GM12878 (cell line): ENCODE results near the gene ENPP4. TPM values are rescaled to one million over a fixed set of nuclear protein-coding genes. Genes with fewer than 3 reads are reported as not detected.

Source experiments
- CEBPZ ChIP-seq: fragments of 150-350 bp; IDR thresholded peaks from 2 replicates; pipeline ENCODE4 v1.6.1; 2016; ENCODE audit warnings: low read depth, low read length
- polyA plus RNA-seq, 11 experiments: library from polyadenylated mRNA; depleted of rRNA in 4 of 11; unstranded in 6 of 11; stranded (reverse) in 5 of 11; fragments of >200 nt; fragmentation: Nextera tagmentation in 4 of 11; fragmentation: Illumina TruSeq in 1 of 11; extraction: Ambion mirVana in 4 of 11; extraction: Trizol in 1 of 11; gene quantifications; 1 replicate in 1 of 11; 2 replicates in 10 of 11; pipeline versions ENCODE4 v1.2.1 to v1.2.3, GENCODE V29; 2011 to 2016; ENCODE audit warnings: inconsistent platforms in 2 of 11, missing spikeins in 2 of 11, low read depth in 1 of 11
- total RNA-seq, 4 experiments: library from RNA; depleted of rRNA in 3 of 4; stranded (reverse); fragments of >200 nt in 3 of 4; fragmentation: Illumina TruSeq in 1 of 4; extraction: Trizol in 1 of 4; gene quantifications; 2 replicates each; pipeline versions ENCODE4 v1.2.1 to v1.2.3, GENCODE V29; 2013 to 2021

Gene ENPP4
- total and polyA plus RNA-seq, 10 of the 15 experiments (the other 5 are each of a cell fraction or from before 2014, with no cell fraction given), result 3.3 to 9.7 (median 5.3) TPM

- no peak for TF ChIP-seq CEBPZ
Measured at GRCh38 chr6:46191961-46192360, 62.2 kb downstream of the ENPP4 start (continued).

Other genes with a start within 250 kb of the ENPP4 start
- not detected in 2 replicates for gene CLIC5, start 114.1 kb upstream of the ENPP4 start, total RNA-seq (2014; rRNA removed)
- not detected in 2 replicates for gene CLIC5, start 114.1 kb upstream of the ENPP4 start, total RNA-seq (2014; rRNA removed; fragmentation: Illumina TruSeq; extraction: Trizol)
- not detected in 2 replicates for gene CLIC5, start 114.1 kb upstream of the ENPP4 start, total RNA-seq (2021)
- 0.04 and 0.08 TPM in 2 replicates for gene CLIC5, start 114.1 kb upstream of the ENPP4 start, polyA plus RNA-seq (2011; rRNA removed)
- gene CLIC5, start 114.1 kb upstream of the ENPP4 start, polyA plus RNA-seq (2014; fragmentation: Illumina TruSeq; extraction: Trizol), result 0.01 TPM in 1 of 2 replicates, not detected in the other
- gene CLIC5, start 114.1 kb upstream of the ENPP4 start, polyA plus RNA-seq (2014; fragmentation: Nextera tagmentation; extraction: Ambion mirVana), result under 1 TPM in 1 of 2 experiments, not detected in 1; 0.02 TPM
- 0.01 TPM in 1 of 2 replicates, not detected in the other for gene CLIC5, start 114.1 kb upstream of the ENPP4 start, polyA plus RNA-seq (2014; rRNA removed)
- gene CLIC5, start 114.1 kb upstream of the ENPP4 start, polyA plus RNA-seq (2016; fragmentation: Nextera tagmentation; extraction: Ambion mirVana), result not detected
- gene ENPP5, start 41.0 kb downstream of the ENPP4 start, total RNA-seq (2014; rRNA removed), result not detected in 2 replicates
- not detected in 2 replicates for gene ENPP5, start 41.0 kb downstream of the ENPP4 start, total RNA-seq (2014; rRNA removed; fragmentation: Illumina TruSeq; extraction: Trizol)
- gene ENPP5, start 41.0 kb downstream of the ENPP4 start, total RNA-seq (2021), result not detected in 2 replicates
- 0.03 TPM in 1 of 2 replicates, not detected in the other for gene ENPP5, start 41.0 kb downstream of the ENPP4 start, polyA plus RNA-seq (2011; rRNA removed)
- 0.07 TPM in 1 of 2 replicates, not detected in the other for gene ENPP5, start 41.0 kb downstream of the ENPP4 start, polyA plus RNA-seq (2014; fragmentation: Illumina TruSeq; extraction: Trizol)
- gene ENPP5, start 41.0 kb downstream of the ENPP4 start, polyA plus RNA-seq (2014; fragmentation: Nextera tagmentation; extraction: Ambion mirVana), result under 1 TPM in 1 of 2 experiments, not detected in 1; 0.05 TPM
- not detected in 2 replicates for gene ENPP5, start 41.0 kb downstream of the ENPP4 start, polyA plus RNA-seq (2014; rRNA removed)
- gene ENPP5, start 41.0 kb downstream of the ENPP4 start, polyA plus RNA-seq (2016; fragmentation: Nextera tagmentation; extraction: Ambion mirVana), result not detected